ENCODE measurements around the gene PPIAL4G.
"Not testable (repeated sequence)": the region's sequence is repeated elsewhere in the genome, so short reads cannot be mapped to it uniquely, and the experiment has no call there.

DNA sequence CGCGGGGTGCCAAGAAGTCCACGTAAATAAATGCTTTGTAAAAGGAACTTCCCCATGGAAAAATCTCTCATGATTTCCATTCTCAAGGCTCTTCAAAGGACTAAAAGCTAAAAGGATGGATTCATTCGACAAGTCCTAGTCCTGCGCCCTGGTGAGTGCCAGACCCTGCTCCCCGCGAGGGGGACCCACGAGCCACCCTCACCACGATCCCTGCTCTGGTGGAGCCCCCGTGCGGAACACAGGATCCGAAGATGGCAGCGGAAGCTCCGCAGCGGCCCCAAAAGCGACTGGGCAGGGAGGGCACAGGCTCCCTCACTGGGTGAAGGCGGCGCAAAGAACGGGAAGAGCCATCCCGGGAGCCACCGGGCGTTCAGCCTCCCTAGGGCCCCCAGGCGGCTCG lies 45.5 kb upstream of the PPIAL4G start:
- TF ChIP-seq TAF1 (IDR thresholded peaks at IDR 0.05; ENCODE audit: borderline replicate concordance, low read depth, low read length); POLR2A (IDR thresholded peaks at IDR 0.05; ENCODE audit: low read depth, low read length): not testable (repeated sequence)
